Aorta (tissue), 4 donors: ENCODE results near the gene CST11. TPM values are rescaled to one million over a fixed set of nuclear protein-coding genes. Genes with fewer than 3 reads are reported as not detected.

ENCODE experiments used
- polyA plus RNA-seq, 2 donors: library from polyadenylated mRNA; stranded (reverse); fragments of 200-250 nt; gene quantifications; one replicate each; pipeline ENCODE4 v1.2.3, GENCODE V29; 2013
- total RNA-seq, 2 donors: library from RNA; stranded (reverse); fragmentation: NEBNext Ultra II Directional; extraction: Animal tissue kit (Norgen Biotek cat#: 25700); gene quantifications; one replicate each; pipeline ENCODE4 v1.2.1, GENCODE V29; 2021
- donor health status: healthy with polysubstance abuse.
- donor health status: Bipolar disorder and iron deficiency.
- donor health status: DM: no; HTN: no; CAD: no.
- donor health status: DM: yes; HTN: yes; CAD: no.

CST11 gene
- total and polyA plus RNA-seq, 4 donors = not detected

Other genes with a start within 250 kb of the CST11 start
- 10 to 100 TPM; 14.5 to 18.7 TPM for gene NXT1, start 102.1 kb downstream of the CST11 start, total RNA-seq
- 10 to 100 TPM; 11.9 to 13.4 TPM for gene NXT1, start 102.1 kb downstream of the CST11 start, polyA plus RNA-seq
- gene GZF1, start 90.7 kb downstream of the CST11 start, total RNA-seq = 10 to 100 TPM; 13.2 to 19.5 TPM
- 1 to 10 TPM; 6.0 to 8.5 TPM for gene GZF1, start 90.7 kb downstream of the CST11 start, polyA plus RNA-seq
- 10 to 100 TPM; 10.6 to 15.2 TPM for gene NAPB, start 31.4 kb downstream of the CST11 start, total RNA-seq
- gene NAPB, start 31.4 kb downstream of the CST11 start, polyA plus RNA-seq = 1 to 10 TPM; 6.6 to 9.8 TPM
- gene CSTL1, start 13.2 kb downstream of the CST11 start, total RNA-seq = not detected
- gene CSTL1, start 13.2 kb downstream of the CST11 start, polyA plus RNA-seq = not detected
- gene CST8, start 38.2 kb upstream of the CST11 start, total RNA-seq = not detected
- gene CST8, start 38.2 kb upstream of the CST11 start, polyA plus RNA-seq = not detected
- not detected for gene CST9L, start 115.6 kb upstream of the CST11 start, total RNA-seq
- gene CST9L, start 115.6 kb upstream of the CST11 start, polyA plus RNA-seq = not detected
- gene CST9, start 153.0 kb upstream of the CST11 start, total RNA-seq = not detected
- not detected for gene CST9, start 153.0 kb upstream of the CST11 start, polyA plus RNA-seq
- gene CST3, start 185.1 kb upstream of the CST11 start, total RNA-seq = 1,000 to 10,000 TPM in 1 of 2 donors, 100 to 1,000 TPM in 1; 837 to 1,105 TPM
- gene CST3, start 185.1 kb upstream of the CST11 start, polyA plus RNA-seq = 1,000 to 10,000 TPM in 1 of 2 donors, 100 to 1,000 TPM in 1; 584 to 1,561 TPM
- not detected for gene CST4, start 236.2 kb upstream of the CST11 start, total RNA-seq
- not detected for gene CST4, start 236.2 kb upstream of the CST11 start, polyA plus RNA-seq